Breast epithelium (tissue), 4 donors: ENCODE data around the gene MAP3K14. TPM values are rescaled to one million over a fixed set of nuclear protein-coding genes. Genes with fewer than 3 reads are reported as not detected.

Experiments
- DNase-seq, 2 donors: peaks; one replicate each; pipeline ENCODE4 v3.0.0-alpha.2; 2019; ENCODE audit warnings: low spot score in 2 of 2
- H3K27ac ChIP-seq, 2 donors: fragments of 200-600 bp; sonication (generic) in 1 of 2; one replicate each; pipeline ENCODE4 v1.5.1; 2016 to 2019; ENCODE audit warnings: mild to moderate bottlenecking in 1 of 2
- H3K27me3 ChIP-seq, 2 donors: fragments of 200-600 bp; sonication (generic) in 1 of 2; one replicate each; pipeline versions ENCODE4 v1.5.1 to v1.6.0; 2017 to 2019; ENCODE audit warnings: control low read depth in 1 of 2, mild to moderate bottlenecking in 1 of 2
- H3K36me3 ChIP-seq: fragments of 200-600 bp; one replicate; pipeline ENCODE4 v1.5.1; 2019
- H3K4me1 ChIP-seq, 2 donors: fragments of 200-600 bp; sonication (generic); one replicate each; pipeline ENCODE4 v1.5.1; 2016 to 2019; ENCODE audit warnings: control low read depth in 1 of 2
- H3K4me3 ChIP-seq, 3 donors: fragments of 200-600 bp; sonication (generic); 1 replicate in 2 of 3; 2 replicates in 1 of 3; pipeline ENCODE4 v1.5.1; 2016 to 2019; ENCODE audit warnings: mild to moderate bottlenecking in 3 of 3, moderate library complexity in 2 of 3
- H3K9me3 ChIP-seq, 2 donors: fragments of 200-600 bp; sonication (generic) in 1 of 2; one replicate each; pipeline ENCODE4 v1.5.1; 2016 to 2019; ENCODE audit warnings: control low read depth in 1 of 2
- POLR2A ChIP-seq: fragments of 450-650 bp; IDR thresholded peaks from one replicate; pipeline ENCODE4 v1.6.1; 2016; ENCODE audit warnings: antibody characterized with exemption, mild to moderate bottlenecking, moderate library complexity
- POLR2AphosphoS5 ChIP-seq, 3 donors: sonication (generic); formaldehyde crosslinking; IDR thresholded peaks; one replicate each; pipeline ENCODE4 v1.6.1; 2017; ENCODE audit warnings: antibody characterized with exemption in 3 of 3
- intact Hi-C: fragments of 100-400 bp; cut with DNase I; formaldehyde crosslinking; loops from one replicate; pipeline ENCODE4 v1.15.1; 2023; ENCODE audit warnings: low total_unique reads
- total RNA-seq, 3 donors: library from RNA; depleted of rRNA; stranded (reverse); fragments of >200 nt; gene quantifications; one replicate each; pipeline ENCODE4 v1.1.0, GENCODE V29; 2016
- TF ChIP-seq, protein P1 (sequence below), 3 donors: fragments of 450-650 bp; IDR thresholded peaks; one replicate each; pipeline ENCODE4 v1.5.1; 2016 to 2017; ENCODE audit warnings: antibody characterized with exemption in 3 of 3, mild to moderate bottlenecking in 3 of 3, moderate library complexity in 3 of 3

MAP3K14 gene
- total RNA-seq, 3 donors from 2014 or later = 4.3 to 12.3 (median 6.9) TPM

DNA sequence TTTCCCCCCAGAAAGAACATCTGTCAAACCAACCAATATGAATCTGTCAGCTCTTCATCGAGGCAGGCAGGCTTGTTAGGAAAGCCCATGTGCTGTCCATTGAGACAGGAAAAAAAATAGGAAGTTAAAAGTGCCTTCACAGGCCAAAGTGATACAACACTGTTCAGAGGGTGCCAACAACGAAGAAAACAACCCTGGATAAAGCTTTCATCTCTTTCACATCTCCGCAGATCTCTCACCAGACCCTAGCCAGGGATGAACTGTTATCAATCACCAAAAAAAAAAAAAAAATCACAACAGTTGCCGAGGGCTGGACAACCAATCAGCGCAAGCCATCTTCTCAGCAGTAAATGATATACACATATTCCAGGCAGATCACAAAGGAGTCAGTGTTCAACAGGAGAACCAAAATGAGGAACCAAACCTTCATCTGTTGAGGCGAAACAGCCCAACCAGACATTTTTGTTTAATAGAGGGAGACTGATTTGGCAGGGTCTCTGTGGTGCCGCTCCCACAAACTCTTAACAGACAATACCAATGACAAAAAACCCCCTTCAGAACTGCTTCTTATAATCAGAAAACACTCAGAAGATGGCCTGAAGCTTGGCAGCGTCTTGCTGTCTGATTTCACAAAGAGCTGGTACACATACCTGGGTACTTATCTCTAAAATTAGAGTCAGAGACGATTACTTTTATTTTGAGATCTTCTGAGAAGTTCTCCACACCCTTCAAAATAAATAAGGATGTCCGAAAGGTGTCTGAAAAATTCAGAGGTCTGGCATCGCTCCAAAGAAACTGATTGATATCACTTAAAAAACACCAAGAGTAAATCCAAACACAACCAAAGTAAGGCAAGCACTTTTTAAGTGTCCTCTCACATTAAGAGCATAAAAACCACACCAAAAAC lies 1.8 kb downstream of the MAP3K14 start:
- no peak for DNase-seq
- Histone ChIP-seq H3K27ac (peak overlapping the region; percentile 97), H3K4me1 (peaks cover 20 to 56% of the 10 kb centered on the region in 2 donors), H3K4me3 (peak overlapping the region; percentile 68 to 87 (median 82)), H3K9me3 (no peaks in the 10 kb centered on the region), H3K27me3 (no peaks in the 10 kb centered on the region), H3K36me3 (no peaks in the 10 kb centered on the region)
- intact Hi-C loops = no loop called here
- no peak for TF ChIP-seq POLR2A
- TF ChIP-seq POLR2AphosphoS5 (IDR thresholded peaks at IDR 0.05) = no peak
- TF ChIP-seq, protein P1, sequence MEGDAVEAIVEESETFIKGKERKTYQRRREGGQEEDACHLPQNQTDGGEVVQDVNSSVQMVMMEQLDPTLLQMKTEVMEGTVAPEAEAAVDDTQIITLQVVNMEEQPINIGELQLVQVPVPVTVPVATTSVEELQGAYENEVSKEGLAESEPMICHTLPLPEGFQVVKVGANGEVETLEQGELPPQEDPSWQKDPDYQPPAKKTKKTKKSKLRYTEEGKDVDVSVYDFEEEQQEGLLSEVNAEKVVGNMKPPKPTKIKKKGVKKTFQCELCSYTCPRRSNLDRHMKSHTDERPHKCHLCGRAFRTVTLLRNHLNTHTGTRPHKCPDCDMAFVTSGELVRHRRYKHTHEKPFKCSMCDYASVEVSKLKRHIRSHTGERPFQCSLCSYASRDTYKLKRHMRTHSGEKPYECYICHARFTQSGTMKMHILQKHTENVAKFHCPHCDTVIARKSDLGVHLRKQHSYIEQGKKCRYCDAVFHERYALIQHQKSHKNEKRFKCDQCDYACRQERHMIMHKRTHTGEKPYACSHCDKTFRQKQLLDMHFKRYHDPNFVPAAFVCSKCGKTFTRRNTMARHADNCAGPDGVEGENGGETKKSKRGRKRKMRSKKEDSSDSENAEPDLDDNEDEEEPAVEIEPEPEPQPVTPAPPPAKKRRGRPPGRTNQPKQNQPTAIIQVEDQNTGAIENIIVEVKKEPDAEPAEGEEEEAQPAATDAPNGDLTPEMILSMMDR (IDR thresholded peaks at IDR 0.05) = no peak

DNA sequence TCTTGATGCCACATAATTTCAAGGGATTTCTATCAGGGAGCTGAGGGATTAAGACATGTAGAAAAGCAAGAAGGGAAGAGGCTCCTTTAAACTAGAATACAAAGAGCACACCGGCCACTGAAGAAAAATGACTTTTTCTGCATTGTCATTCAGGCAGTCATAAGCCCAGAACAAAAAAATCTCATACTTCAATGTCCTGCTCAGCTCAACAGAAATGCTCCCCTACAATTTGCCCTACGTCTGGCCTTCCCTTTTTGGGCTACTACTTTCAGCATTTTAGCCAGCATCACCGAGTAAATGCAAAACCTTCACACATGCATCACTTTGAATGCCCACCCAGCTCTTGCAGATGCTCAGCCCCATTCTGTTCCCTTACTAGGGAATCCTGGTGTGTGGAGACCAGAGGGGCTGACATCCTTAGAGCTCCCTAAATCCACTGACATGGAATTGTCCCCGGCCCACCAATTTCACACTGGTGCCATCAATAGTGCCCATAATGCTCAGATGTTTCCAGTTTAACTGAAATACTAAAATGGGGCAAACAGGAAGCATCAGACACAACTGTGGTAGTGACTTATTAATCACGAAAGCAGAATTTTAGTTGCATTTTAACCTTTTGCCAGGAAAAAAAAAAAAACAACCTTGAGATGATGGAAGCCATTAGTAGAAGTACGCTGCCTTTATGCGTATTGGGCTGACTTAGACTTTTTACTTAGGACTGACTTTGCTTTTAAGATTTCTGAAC lies 2.7 kb downstream of the MAP3K14 start:
- TF ChIP-seq, protein P1 (IDR thresholded peaks at IDR 0.05) = no peak
- no peak for TF ChIP-seq POLR2A
- TF ChIP-seq POLR2AphosphoS5 (IDR thresholded peaks at IDR 0.05) = no peak
- intact Hi-C loops = no loop called here
- Histone ChIP-seq H3K27ac (peak overlapping the region; percentile 97), H3K27me3 (no peaks in the 10 kb centered on the region), H3K36me3 (no peaks in the 10 kb centered on the region), H3K4me3 (peak overlapping the region in 2 of 3 donors; percentile 82 to 87), H3K9me3 (no peaks in the 10 kb centered on the region), H3K4me1 (peaks cover 20 to 51% of the 10 kb centered on the region in 2 donors)
- DNase-seq = no peak

DNA sequence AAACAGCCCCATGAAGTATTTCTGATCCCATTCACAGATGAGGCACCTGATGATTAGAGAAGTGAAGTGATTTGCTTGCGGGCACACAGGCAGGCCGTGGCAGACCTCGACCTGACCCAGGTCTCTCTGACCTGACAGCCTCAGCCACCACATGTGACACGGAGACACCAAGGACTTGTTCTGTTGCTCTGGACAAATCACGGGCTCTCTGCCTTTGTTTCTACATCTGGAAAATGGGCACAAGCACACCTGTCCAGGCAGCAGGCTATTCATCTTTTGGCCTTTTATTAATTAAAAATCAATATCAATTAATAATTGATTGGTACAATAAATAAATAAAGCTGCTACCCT lies 3.4 kb downstream of the MAP3K14 start:
- H3K4me1 ChIP-seq = peaks cover 15 to 46% of the 10 kb centered on the region in 2 donors
- intact Hi-C loops = no loop called here
- TF ChIP-seq POLR2A (no peak), POLR2AphosphoS5 (IDR thresholded peaks at IDR 0.05) (no peak)
- TF ChIP-seq, protein P1 (IDR thresholded peaks at IDR 0.05) = no peak
- no peaks in the 10 kb centered on the region for H3K36me3 ChIP-seq
- no peaks in the 10 kb centered on the region for H3K9me3 ChIP-seq
- no peak for DNase-seq
- H3K4me3 ChIP-seq = no peak overlapping the region
- peak overlapping the region; percentile 81 to 97 for H3K27ac ChIP-seq
- H3K27me3 ChIP-seq = no peaks in the 10 kb centered on the region

DNA sequence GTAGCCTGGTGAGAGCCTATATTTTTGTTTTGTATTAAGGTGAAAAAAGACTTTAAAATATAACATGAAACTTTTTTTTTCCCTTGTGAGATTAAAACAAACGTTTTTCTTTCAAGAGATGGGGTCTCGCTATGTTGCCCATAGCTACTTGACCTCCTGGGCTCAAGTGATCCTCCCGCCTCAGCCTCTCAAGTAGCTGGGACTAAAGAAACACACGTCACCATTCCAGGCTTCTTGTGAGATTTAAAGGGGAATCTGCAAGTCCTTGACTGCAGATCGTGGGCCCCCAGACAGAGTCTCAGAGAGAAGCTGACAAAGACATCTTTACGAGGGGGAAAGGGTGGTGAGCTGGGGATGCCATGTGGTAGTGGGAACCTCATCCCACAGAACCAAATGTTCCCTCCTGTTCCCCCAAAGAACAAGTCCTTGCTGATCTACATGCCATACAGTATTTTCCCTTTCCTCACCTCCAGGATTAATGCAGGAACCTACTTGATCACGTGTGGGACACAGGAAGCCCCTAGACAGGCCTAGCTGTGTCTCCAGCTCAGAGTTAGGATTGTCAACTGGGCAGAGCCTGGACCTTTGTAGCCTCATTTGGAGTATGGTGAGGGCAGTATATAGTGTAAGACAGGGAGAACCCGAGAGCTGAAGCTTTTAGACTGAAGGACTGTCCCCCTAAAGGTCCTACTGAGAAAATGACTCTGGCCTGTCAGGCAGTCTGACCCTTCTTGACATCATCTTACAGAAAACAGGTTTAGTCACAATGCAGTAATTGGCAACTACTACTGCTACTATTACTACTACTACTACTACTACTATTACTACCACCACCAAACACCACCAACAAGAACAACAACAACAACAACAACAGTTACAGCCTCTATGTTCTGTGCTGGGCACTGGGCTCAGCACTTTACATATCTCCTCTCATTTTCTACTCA lies 4.1 kb downstream of the MAP3K14 start:
- H3K4me1 ChIP-seq = peaks cover 18 to 45% of the 10 kb centered on the region in 2 donors
- H3K27ac ChIP-seq = peak overlapping the region; percentile 81 to 97
- no peaks in the 10 kb centered on the region for H3K36me3 ChIP-seq
- H3K9me3 ChIP-seq = no peaks in the 10 kb centered on the region
- DNase-seq = no peak
- peak overlapping the region in 1 of 3 donors; percentile 36 for H3K4me3 ChIP-seq
- TF ChIP-seq POLR2AphosphoS5 (IDR thresholded peaks at IDR 0.05) = no peak
- TF ChIP-seq, protein P1 (IDR thresholded peaks at IDR 0.05) = no peak
- TF ChIP-seq POLR2A = no peak
- no peaks in the 10 kb centered on the region for H3K27me3 ChIP-seq
- intact Hi-C loops = no loop called here
